GM19240 (cell line): ENCODE measurements around the gene DHX34.

Source experiments
- DNase-seq: peaks from one replicate; pipeline ENCODE4 v3.0.0; 2011; ENCODE audit warnings: low spot score; ENCODE audit not compliant: insufficient read length

DHX34 gene

GRCh38 chr19:47417746-47418691 lies 68.9 kb downstream of the DHX34 start:
- DNase-seq = no peak

GRCh38 chr19:47418692-47419029 lies 69.5 kb downstream of the DHX34 start:
- no peak for DNase-seq

DNA sequence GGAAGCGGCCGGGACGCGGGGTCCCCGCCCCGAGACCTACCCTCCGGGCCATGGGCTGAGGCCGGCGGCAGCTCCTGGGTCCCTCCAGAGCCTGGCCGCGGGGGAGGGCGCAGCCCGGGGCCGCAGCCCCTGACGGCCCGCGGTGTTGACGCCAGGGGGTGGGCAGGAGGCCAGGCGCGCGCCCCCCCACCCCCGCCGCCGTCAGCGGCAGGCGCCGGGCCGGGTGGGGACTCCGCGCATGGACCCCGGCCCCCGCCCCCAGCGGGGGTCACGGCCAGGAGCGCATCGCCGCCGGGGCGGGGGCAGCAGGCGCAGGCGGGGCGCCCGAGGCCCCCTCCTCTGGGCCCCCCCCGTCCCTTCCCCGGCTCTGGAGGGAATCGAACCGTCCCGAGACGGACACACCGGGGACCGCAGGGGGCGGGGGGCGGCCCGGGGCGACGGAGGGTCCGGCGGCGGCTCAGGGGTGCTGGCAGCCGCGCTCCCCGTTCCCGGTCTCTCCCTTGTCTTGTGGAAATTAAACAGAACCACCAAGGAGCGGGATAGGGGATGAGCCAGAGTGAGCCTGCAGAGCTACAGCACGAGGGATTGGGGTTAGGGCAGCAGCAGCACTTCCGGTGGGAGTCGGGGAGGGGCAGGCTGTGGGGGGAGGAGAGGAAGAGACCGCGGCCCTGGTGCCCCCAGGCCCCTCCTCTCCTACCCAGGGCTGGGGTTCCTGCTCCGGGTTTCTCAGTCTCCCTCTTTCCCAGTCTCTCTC lies 70.1 kb downstream of the DHX34 start, which contains the start of gene MEIS3:
TSS of gene MEIS3 (minus strand) at position 498 of the 754 bp plus-strand sequence. CDS start at position 52, 446 bp downstream.
- DNase-seq = no peak

GRCh38 chr19:47419789-47420188 lies 70.7 kb downstream of the DHX34 start:
- DNase-seq = no peak

DNA sequence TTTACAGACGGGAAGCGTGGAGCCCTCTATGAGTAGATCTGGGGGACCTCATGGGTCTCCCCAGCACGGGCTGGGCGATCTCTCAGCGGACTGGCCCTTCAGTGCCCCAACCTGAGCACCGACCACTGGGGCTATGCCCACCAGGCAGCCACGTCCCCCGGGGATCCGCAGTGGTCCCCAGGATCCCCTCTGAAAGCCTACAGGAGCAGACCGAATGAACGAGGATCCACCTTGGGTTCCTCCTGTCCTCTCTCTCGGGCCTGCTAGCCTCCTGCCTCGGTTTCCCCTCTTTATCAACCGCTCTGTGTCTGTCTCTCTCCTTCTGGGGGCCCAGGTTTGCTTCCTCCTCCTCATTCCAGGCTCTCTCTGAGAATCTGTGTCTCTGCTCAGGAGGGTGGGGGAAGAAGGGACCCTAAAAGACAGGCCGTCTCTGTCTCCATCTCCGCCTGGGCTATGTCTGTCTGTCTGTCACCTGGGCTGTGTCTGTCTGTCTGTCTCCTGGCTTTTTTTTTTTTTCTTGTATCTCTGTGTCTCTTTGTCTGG lies 72.2 kb downstream of the DHX34 start:
- no peak for DNase-seq

DNA sequence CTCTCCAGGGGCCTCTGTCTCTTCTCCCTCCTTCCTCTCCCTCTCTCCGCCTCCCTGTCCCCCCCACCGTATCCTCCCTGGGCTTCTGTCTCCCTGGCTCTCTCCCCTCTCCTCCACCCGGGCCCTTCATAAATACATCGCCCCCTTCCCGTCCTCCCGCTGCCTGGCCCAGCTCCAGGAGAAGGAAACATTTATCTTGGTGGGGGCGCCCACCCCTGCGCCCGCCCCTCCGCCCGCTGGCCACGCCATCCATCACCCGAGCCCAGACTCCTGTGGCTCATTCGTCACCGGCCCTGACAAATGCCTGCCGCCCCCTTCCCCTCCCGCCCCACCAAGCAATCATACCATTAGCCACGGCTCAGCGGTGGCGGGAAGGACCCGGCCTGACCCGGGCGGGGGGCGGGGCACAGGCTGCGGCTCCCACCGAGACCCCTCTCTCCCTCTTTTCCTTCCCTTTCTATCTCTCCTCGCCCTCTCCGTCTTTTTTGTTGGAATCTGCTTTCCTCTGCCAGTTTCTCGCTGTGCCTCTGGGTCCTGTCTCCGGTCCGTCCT lies 72.8 kb downstream of the DHX34 start:
- no peak for DNase-seq

DNA sequence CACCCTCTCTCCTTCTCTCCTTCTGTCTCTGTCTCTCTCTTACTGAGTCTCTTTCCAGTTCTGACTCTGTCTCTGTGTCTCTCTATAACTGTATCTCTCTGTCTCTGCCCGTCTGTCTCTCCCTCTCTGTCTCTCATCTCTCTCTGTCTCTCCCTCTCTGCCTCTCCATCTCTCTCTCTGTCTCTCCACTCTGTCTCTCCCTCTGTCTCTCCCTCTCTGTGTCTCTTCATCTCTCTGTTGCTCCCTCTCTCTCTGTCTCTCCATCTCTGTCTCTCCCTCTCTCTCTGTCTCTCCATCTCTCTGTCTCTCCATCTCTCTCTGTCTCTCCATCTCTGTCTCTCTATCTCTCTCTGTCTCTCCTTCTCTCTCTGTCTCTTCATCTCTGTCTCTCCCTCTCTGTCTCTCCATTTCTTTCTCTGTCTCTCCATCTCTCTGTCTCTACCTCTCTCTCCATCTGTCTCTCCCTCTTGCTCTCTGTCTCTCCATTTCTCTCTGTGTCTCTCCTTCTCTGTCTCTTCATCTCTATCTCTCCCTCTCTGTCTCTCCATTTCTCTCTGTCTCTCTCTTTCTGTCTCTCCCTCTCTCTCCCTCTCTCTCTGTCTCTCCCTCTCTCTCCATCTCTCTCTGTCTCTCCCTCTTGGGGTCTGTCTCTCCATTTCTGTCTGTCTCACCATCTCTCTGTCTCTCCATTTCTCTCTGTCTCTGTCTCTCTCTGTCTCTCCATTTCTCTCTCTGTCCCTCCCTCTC lies 73.5 kb downstream of the DHX34 start:
- DNase-seq = no peak

DNA sequence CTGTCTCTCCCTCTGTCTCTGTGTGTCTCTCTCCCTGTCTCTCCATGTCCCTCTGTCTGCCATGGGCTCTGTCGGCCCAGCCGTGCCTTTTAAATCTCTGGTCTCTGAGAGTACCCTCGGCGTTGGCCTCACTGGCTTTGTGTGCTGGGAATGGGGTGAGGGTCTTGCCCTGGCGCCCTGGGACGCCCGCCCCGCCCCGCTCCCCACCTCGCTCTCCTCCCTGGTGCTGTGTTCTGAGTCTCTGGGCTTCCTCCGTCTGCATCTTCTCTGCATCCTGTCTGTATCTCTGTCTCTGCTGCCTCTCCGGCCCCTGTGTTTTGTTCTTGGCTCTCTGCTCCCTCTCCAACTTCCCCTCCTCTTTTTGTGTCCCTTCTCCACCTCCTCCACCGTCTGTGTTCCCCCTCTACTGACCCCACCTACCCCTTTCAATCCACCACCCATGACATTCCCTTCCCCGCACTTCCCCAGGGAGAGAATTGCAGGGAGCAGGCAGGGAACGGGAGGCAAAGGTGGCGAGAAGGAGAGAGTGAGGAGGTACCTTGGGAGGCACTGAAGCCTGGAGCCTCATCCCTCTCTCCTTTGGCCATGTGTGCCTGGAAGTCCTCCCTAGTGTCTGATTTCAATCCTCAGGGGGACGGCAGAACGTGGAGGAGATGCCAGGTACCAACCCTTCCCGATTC lies 74.2 kb downstream of the DHX34 start:
- no peak for DNase-seq

- DNase-seq = peak; percentile 81
Measured at GRCh38 chr19:47427241-47428176, 78.4 kb downstream of the DHX34 start.

GRCh38 chr19:47428177-47428894 lies 79.2 kb downstream of the DHX34 start:
- DNase-seq = peak; percentile 84

DNA sequence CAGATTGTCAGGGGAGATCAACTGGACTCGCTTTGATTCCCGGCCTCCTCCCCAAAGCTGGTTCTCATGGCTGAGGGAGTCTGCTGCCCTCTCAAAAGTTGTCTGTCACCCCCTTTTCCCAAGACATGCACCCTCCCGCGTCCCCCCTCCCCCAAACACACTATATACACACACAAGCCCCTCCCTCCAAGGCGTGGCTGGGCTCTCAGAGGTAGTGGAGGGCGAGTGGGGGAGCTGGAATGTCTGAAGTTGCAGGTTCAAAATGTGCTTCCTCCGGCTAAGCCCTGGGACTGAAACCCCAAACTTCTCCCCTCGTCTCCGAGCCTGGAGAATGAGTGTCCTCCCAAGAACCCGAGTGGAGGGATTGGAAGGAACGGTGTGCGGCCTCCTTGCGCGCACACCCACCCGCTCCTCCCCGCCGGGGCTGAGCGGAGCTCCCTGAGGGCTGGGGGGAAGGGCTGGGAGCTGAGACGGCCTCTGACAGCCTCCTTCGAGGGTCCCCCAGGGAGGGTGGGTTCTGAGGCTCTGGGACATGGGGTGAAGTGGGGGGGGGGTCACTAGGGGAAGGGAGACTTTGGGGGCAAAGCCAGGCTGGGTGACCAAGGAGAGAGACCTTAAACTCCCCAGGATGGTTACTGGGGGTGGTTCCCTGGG lies 80.2 kb downstream of the DHX34 start:
- no peak for DNase-seq

GRCh38 chr19:47430041-47430802 lies 81.1 kb downstream of the DHX34 start:
- DNase-seq = no peak

GRCh38 chr19:47432091-47432490 lies 83.0 kb downstream of the DHX34 start:
- no peak for DNase-seq
